Measurements from ENCODE around the gene ARMC7. TPM values are rescaled to one million over a fixed set of nuclear protein-coding genes. Genes with fewer than 3 reads are reported as not detected.

Gene ARMC7
- total RNA-seq, 1 experiment from 2014 or later, result 22.8 TPM

DNA sequence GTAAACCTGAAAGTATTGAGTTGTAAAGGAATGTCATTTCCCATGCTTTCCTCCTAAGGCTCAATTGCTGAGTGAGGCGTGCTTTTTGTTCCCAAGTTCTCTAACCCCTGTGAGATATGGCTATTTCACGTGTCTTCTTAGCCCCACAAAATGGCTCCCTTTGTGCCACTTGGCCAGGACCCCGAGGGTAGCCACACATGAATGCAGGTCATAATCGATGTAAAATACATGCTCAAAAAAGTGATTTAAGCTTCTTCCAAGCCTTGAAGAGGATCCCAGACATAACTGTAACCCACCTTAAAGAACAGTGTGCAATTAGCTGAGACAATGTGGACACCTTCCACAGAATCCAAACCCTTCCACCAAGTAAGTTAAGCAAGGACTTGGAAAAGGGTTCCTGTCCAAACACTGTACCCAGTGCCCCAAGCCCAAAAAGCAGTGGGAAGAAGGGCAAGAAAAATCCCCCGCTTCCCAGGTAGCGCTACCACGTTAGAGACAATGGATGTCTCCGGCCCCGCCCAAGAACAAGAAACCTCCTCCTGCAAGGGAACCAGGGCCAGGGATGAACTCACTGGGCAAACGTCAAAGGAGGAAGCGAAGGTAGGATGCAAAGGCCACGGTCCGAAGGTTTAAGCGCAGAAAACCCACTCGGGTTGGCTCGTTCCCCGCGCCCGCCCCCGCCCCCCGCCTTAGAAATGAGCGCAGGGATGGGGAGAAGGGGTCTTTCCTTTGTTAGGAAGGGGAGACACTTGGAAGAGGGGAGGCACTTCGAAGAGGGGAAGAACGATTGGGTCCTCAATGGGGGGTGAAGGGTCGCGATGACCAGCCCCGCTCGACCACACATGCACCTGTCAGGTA, 43.4 kb downstream of the ARMC7 start:
- Histone ChIP-seq H2AK5ac (ENCODE audit: insufficient read length, low read length) (no peak overlapping the region), H3K23me2 (ENCODE audit: insufficient read length, low read depth, low read length, poor library complexity, severe bottlenecking) (peaks cover 8% of the 10 kb centered on the region), H3K79me1 (ENCODE audit: insufficient read depth, low read depth, low read length, poor library complexity, severe bottlenecking) (no peaks in the 10 kb centered on the region), H2BK15ac (ENCODE audit: low read depth, low read length) (no peak overlapping the region), H3K4me1 (ENCODE audit: insufficient read depth, low read length) (no peaks in the 10 kb centered on the region; the same call in 1 of the 2 replicates), H3K9me3 (ENCODE audit: control insufficient read depth, low read depth, low read length) (no peaks in the 10 kb centered on the region), H3K4me2 (ENCODE audit: insufficient read depth, insufficient read length, low read length) (peak overlapping the region; percentile 95), H3T11ph (ENCODE audit: low read length) (no peak overlapping the region), H4K5ac (ENCODE audit: insufficient read length, low read depth, low read length) (peak overlapping the region; percentile 27), H4K20me1 (ENCODE audit: control insufficient read depth, insufficient read depth, insufficient read length) (no peaks in the 10 kb centered on the region), H3K4ac (ENCODE audit: low read depth, low read length) (no peak overlapping the region; the same call in 1 of the 2 replicates), H2BK120ac (ENCODE audit: low read depth, low read length, poor library complexity, severe bottlenecking) (no peak overlapping the region), H2AFZ (ENCODE audit: low read length) (no peak overlapping the region), H3K79me2 (ENCODE audit: insufficient read depth, low read length) (peaks cover 36% of the 10 kb centered on the region), H3K9ac (ENCODE audit: extremely low read depth, insufficient read length, low read length) (peak overlapping the region; percentile 90), H3K27me3 (ENCODE audit: insufficient read depth, low read length) (no peaks in the 10 kb centered on the region), H2BK12ac (ENCODE audit: insufficient read length, low read depth, low read length) (no peak overlapping the region), H3K27ac (ENCODE audit: insufficient read length, low read depth, low read length) (no peak overlapping the region), H3K18ac (ENCODE audit: insufficient read length, low read depth, low read length) (peak overlapping the region; percentile 36), H4K91ac (ENCODE audit: insufficient read length, low read depth, low read length) (no peak overlapping the region), H2BK20ac (ENCODE audit: low read depth, low read length, poor library complexity, severe bottlenecking) (no peak overlapping the region), H2BK5ac (ENCODE audit: insufficient read length, low read length) (no peak overlapping the region), H4K8ac (replicated peaks; ENCODE audit: insufficient read length, low read depth, low read length) (no peak overlapping the region), H3K14ac (ENCODE audit: insufficient read depth, low read length) (peak overlapping the region; percentile 10; the same call in 1 of the 2 replicates), H3K23ac (ENCODE audit: insufficient read length, low read depth, low read length) (no peak overlapping the region), H3K56ac (ENCODE audit: insufficient read length, low read depth, low read length) (no peak overlapping the region)
- H3K9me3 Mint-ChIP-seq, result peaks cover 0 to 8% of the 10 kb centered on the region in 2 experiments; a peak in 2 of 5 replicates
- H3K4me3 Mint-ChIP-seq, result peak overlapping the region; percentile 94 to 99
- TF ChIP-seq, protein P1, sequence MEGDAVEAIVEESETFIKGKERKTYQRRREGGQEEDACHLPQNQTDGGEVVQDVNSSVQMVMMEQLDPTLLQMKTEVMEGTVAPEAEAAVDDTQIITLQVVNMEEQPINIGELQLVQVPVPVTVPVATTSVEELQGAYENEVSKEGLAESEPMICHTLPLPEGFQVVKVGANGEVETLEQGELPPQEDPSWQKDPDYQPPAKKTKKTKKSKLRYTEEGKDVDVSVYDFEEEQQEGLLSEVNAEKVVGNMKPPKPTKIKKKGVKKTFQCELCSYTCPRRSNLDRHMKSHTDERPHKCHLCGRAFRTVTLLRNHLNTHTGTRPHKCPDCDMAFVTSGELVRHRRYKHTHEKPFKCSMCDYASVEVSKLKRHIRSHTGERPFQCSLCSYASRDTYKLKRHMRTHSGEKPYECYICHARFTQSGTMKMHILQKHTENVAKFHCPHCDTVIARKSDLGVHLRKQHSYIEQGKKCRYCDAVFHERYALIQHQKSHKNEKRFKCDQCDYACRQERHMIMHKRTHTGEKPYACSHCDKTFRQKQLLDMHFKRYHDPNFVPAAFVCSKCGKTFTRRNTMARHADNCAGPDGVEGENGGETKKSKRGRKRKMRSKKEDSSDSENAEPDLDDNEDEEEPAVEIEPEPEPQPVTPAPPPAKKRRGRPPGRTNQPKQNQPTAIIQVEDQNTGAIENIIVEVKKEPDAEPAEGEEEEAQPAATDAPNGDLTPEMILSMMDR (conservative IDR thresholded peaks at IDR 0.05), result no peak
- peak; percentile 64 for DNase-seq
- H3K27me3 Mint-ChIP-seq (ENCODE audit: low read depth), result peaks cover 2% of the 10 kb centered on the region; the same call in 1 of the 2 replicates
- H3K27ac Mint-ChIP-seq, result peak overlapping the region; percentile 81 to 96 (median 94)
- no CpG with 5 or more reads among the region's 28 CpGs for WGBS (ENCODE audit: extremely low coverage, insufficient read length, low lambda C conversion rate)
- H3K36me3 Mint-ChIP-seq (ENCODE audit: insufficient read depth in 1 of 3, low read depth in 3 of 3), result peaks cover 22 to 37% (median 24%) of the 10 kb centered on the region in 3 experiments
- peaks cover 27 to 45% of the 10 kb centered on the region in 2 experiments for H3K4me1 Mint-ChIP-seq
